ENCODE data around the gene DAB2IP.

Gene DAB2IP

GRCh38 chr9:121711281-121711680 is 59.8 kb downstream of the DAB2IP start:
- POLR2A ChIA-PET, result no interaction called here
- Histone ChIP-seq H3K4me1 (ENCODE audit: control extremely low read depth in 1 of 4, control insufficient read depth in 4 of 4, insufficient read depth in 4 of 4, low read length in 3 of 4) (peaks cover 0 to 12% (median 2%) of the 10 kb centered on the region in 4 experiments), H3K36me3 (ENCODE audit: control insufficient read depth in 4 of 4, insufficient read depth in 4 of 4, low read length in 3 of 4) (no peaks in the 10 kb centered on the region), H3K9me3 (ENCODE audit: control extremely low read depth in 1 of 5, control insufficient read depth in 4 of 5, insufficient read depth in 2 of 5, low read depth in 1 of 5, low read length in 4 of 5) (no peaks in the 10 kb centered on the region), H3K27ac (ENCODE audit: insufficient read depth in 1 of 2, low read depth in 1 of 2, low read length in 2 of 2, poor library complexity in 1 of 2, severe bottlenecking in 2 of 2) (no peak overlapping the region), H3K4me3 (ENCODE audit: control insufficient read depth in 1 of 7, extremely low read depth in 1 of 7, insufficient read depth in 4 of 7, low read depth in 2 of 7, low read length in 6 of 7) (no peak overlapping the region), H3K27me3 (replicated peaks in 2 of 5; ENCODE audit: control insufficient read depth in 4 of 5, insufficient read depth in 5 of 5, low read length in 4 of 5) (peaks cover 0 to 8% (median 0%) of the 10 kb centered on the region in 5 experiments)
- CTCF ChIA-PET, result no interaction called here
- peak in 2 of 3 donors; percentile 29 to 35 for DNase-seq

GRCh38 chr9:121711797-121712196 is 60.4 kb downstream of the DAB2IP start:
- Histone ChIP-seq H3K4me1 (ENCODE audit: control extremely low read depth in 1 of 4, control insufficient read depth in 4 of 4, insufficient read depth in 4 of 4, low read length in 3 of 4) (peaks cover 0 to 12% (median 2%) of the 10 kb centered on the region in 4 experiments), H3K36me3 (ENCODE audit: control insufficient read depth in 4 of 4, insufficient read depth in 4 of 4, low read length in 3 of 4) (no peaks in the 10 kb centered on the region), H3K4me3 (ENCODE audit: control insufficient read depth in 1 of 7, extremely low read depth in 1 of 7, insufficient read depth in 4 of 7, low read depth in 2 of 7, low read length in 6 of 7) (no peak overlapping the region), H3K9me3 (ENCODE audit: control extremely low read depth in 1 of 5, control insufficient read depth in 4 of 5, insufficient read depth in 2 of 5, low read depth in 1 of 5, low read length in 4 of 5) (no peaks in the 10 kb centered on the region), H3K27me3 (replicated peaks in 2 of 5; ENCODE audit: control insufficient read depth in 4 of 5, insufficient read depth in 5 of 5, low read length in 4 of 5) (peaks cover 0 to 3% (median 0%) of the 10 kb centered on the region in 5 experiments), H3K27ac (ENCODE audit: insufficient read depth in 1 of 2, low read depth in 1 of 2, low read length in 2 of 2, poor library complexity in 1 of 2, severe bottlenecking in 2 of 2) (no peak overlapping the region)
- ChIA-PET POLR2A (no interaction called here), CTCF (no interaction called here)
- no peak for DNase-seq
- 100% methylated on average over 4 of the region's 5 CpGs for WGBS (ENCODE audit: insufficient coverage)

GRCh38 chr9:121713400-121714070 is 62.1 kb downstream of the DAB2IP start:
- Histone ChIP-seq H3K36me3 (ENCODE audit: control insufficient read depth in 4 of 4, insufficient read depth in 4 of 4, low read length in 3 of 4) (no peaks in the 10 kb centered on the region), H3K27me3 (replicated peaks in 2 of 5; ENCODE audit: control insufficient read depth in 4 of 5, insufficient read depth in 5 of 5, low read length in 4 of 5) (peaks cover 0 to 2% (median 0%) of the 10 kb centered on the region in 5 experiments), H3K4me3 (ENCODE audit: control insufficient read depth in 1 of 7, extremely low read depth in 1 of 7, insufficient read depth in 4 of 7, low read depth in 2 of 7, low read length in 6 of 7) (no peak overlapping the region), H3K4me1 (ENCODE audit: control extremely low read depth in 1 of 4, control insufficient read depth in 4 of 4, insufficient read depth in 4 of 4, low read length in 3 of 4) (peaks cover 0 to 9% (median 2%) of the 10 kb centered on the region in 4 experiments), H3K9me3 (ENCODE audit: control extremely low read depth in 1 of 5, control insufficient read depth in 4 of 5, insufficient read depth in 2 of 5, low read depth in 1 of 5, low read length in 4 of 5) (no peaks in the 10 kb centered on the region), H3K27ac (ENCODE audit: insufficient read depth in 1 of 2, low read depth in 1 of 2, low read length in 2 of 2, poor library complexity in 1 of 2, severe bottlenecking in 2 of 2) (no peak overlapping the region)
- no peak for DNase-seq
- WGBS (ENCODE audit: insufficient coverage), result 100% methylated on average over 4 of the region's 6 CpGs
- ChIA-PET CTCF (interaction anchor here (1.2 kb wide), 1 partner anchor 29 kb away, joined by 3 read pairs; no protein-coding TSS in a partner anchor), POLR2A (interaction anchor here (0.7 kb wide), 1 partner anchor 184 kb away, joined by 4 read pairs; no protein-coding TSS in a partner anchor)

- 98% methylated on average over 6 of the region's 6 CpGs for WGBS (ENCODE audit: insufficient coverage)
Observed at GRCh38 chr9:121714075-121714705, 62.8 kb downstream of the DAB2IP start.

GRCh38 chr9:121714873-121715272 is 63.4 kb downstream of the DAB2IP start:
- H3K4me1 ChIP-seq (ENCODE audit: control extremely low read depth in 1 of 4, control insufficient read depth in 4 of 4, insufficient read depth in 4 of 4, low read length in 3 of 4), result peaks cover 0 to 9% (median 2%) of the 10 kb centered on the region in 4 experiments
- ChIA-PET POLR2A (no interaction called here), CTCF (interaction anchor here (1.3 kb wide), 1 partner anchor 275 kb away, joined by 3 read pairs; no protein-coding TSS in a partner anchor)
- 100% methylated on average over 5 of the region's 5 CpGs for WGBS (ENCODE audit: insufficient coverage)
- no peak for DNase-seq
- H3K9me3 ChIP-seq (ENCODE audit: control extremely low read depth in 1 of 5, control insufficient read depth in 4 of 5, insufficient read depth in 2 of 5, low read depth in 1 of 5, low read length in 4 of 5), result no peaks in the 10 kb centered on the region
- H3K27ac ChIP-seq (ENCODE audit: insufficient read depth in 1 of 2, low read depth in 1 of 2, low read length in 2 of 2, poor library complexity in 1 of 2, severe bottlenecking in 2 of 2), result no peak overlapping the region
- no peaks in the 10 kb centered on the region for H3K36me3 ChIP-seq (ENCODE audit: control insufficient read depth in 4 of 4, insufficient read depth in 4 of 4, low read length in 3 of 4)
- no peak overlapping the region for H3K4me3 ChIP-seq (ENCODE audit: control insufficient read depth in 1 of 7, extremely low read depth in 1 of 7, insufficient read depth in 4 of 7, low read depth in 2 of 7, low read length in 6 of 7)
- H3K27me3 ChIP-seq (replicated peaks in 2 of 5; ENCODE audit: control insufficient read depth in 4 of 5, insufficient read depth in 5 of 5, low read length in 4 of 5), result no peaks in the 10 kb centered on the region

More at GRCh38 chr9:121714075-121714705, 62.8 kb downstream of the DAB2IP start:
- no peaks in the 10 kb centered on the region for H3K9me3 ChIP-seq (ENCODE audit: control extremely low read depth in 1 of 5, control insufficient read depth in 4 of 5, insufficient read depth in 2 of 5, low read depth in 1 of 5, low read length in 4 of 5)
- H3K36me3 ChIP-seq (ENCODE audit: control insufficient read depth in 4 of 4, insufficient read depth in 4 of 4, low read length in 3 of 4), result no peaks in the 10 kb centered on the region
- H3K27me3 ChIP-seq (replicated peaks in 2 of 5; ENCODE audit: control insufficient read depth in 4 of 5, insufficient read depth in 5 of 5, low read length in 4 of 5), result peaks cover 0 to 2% (median 0%) of the 10 kb centered on the region in 5 experiments
- no peak overlapping the region for H3K4me3 ChIP-seq (ENCODE audit: control insufficient read depth in 1 of 7, extremely low read depth in 1 of 7, insufficient read depth in 4 of 7, low read depth in 2 of 7, low read length in 6 of 7)
- CTCF ChIA-PET, result interaction anchor here (1.2 to 1.3 kb wide), 2 partner anchors 30 to 276 kb away, joined by 3 read pairs; no protein-coding TSS in a partner anchor
- no peak overlapping the region for H3K27ac ChIP-seq (ENCODE audit: insufficient read depth in 1 of 2, low read depth in 1 of 2, low read length in 2 of 2, poor library complexity in 1 of 2, severe bottlenecking in 2 of 2)
- H3K4me1 ChIP-seq (ENCODE audit: control extremely low read depth in 1 of 4, control insufficient read depth in 4 of 4, insufficient read depth in 4 of 4, low read length in 3 of 4), result peaks cover 0 to 9% (median 2%) of the 10 kb centered on the region in 4 experiments
- DNase-seq, result no peak
- POLR2A ChIA-PET, result no interaction called here

GRCh38 chr9:121717141-121717991 is 65.9 kb downstream of the DAB2IP start:
- Histone ChIP-seq H3K27me3 (replicated peaks in 2 of 5; ENCODE audit: control insufficient read depth in 4 of 5, insufficient read depth in 5 of 5, low read length in 4 of 5) (no peaks in the 10 kb centered on the region), H3K9me3 (ENCODE audit: control extremely low read depth in 1 of 5, control insufficient read depth in 4 of 5, insufficient read depth in 2 of 5, low read depth in 1 of 5, low read length in 4 of 5) (no peaks in the 10 kb centered on the region), H3K4me3 (ENCODE audit: control insufficient read depth in 1 of 7, extremely low read depth in 1 of 7, insufficient read depth in 4 of 7, low read depth in 2 of 7, low read length in 6 of 7) (no peak overlapping the region), H3K27ac (ENCODE audit: insufficient read depth in 1 of 2, low read depth in 1 of 2, low read length in 2 of 2, poor library complexity in 1 of 2, severe bottlenecking in 2 of 2) (no peak overlapping the region), H3K36me3 (ENCODE audit: control insufficient read depth in 4 of 4, insufficient read depth in 4 of 4, low read length in 3 of 4) (no peaks in the 10 kb centered on the region), H3K4me1 (ENCODE audit: control extremely low read depth in 1 of 4, control insufficient read depth in 4 of 4, insufficient read depth in 4 of 4, low read length in 3 of 4) (peaks cover 0 to 18% (median 1%) of the 10 kb centered on the region in 4 experiments)
- ChIA-PET CTCF (no interaction called here), POLR2A (no interaction called here)
- WGBS (ENCODE audit: insufficient coverage), result 98% methylated on average over 17 of the region's 19 CpGs
- DNase-seq, result no peak
